WTC11 (cell line): ENCODE results near the gene LMTK2. TPM values are rescaled to one million over a fixed set of nuclear protein-coding genes. Genes with fewer than 3 reads are reported as not detected.

ENCODE experiments used
- ATAC-seq: fragments of 200-7000 bp; cut with Tn5 transposase; 2 replicates; pipeline ENCODE4 v1.10.0; 2021; ENCODE audit warnings: mild to moderate bottlenecking, moderate library complexity
- CTCF ChIA-PET: fragments of 300-600 bp; sonication (Branson Sonifier 250); formaldehyde crosslinking; loops from one replicate; lab custom pipeline; 2021; ENCODE audit warnings: antibody characterized with exemption; lab: Charles Lee
- POLR2A ChIA-PET: fragments of 350-600 bp; sonication (Branson Sonifier 250); formaldehyde crosslinking; loops from one replicate; lab custom pipeline; 2021; ENCODE audit warnings: antibody characterized with exemption; lab: Charles Lee
- DNase-seq: peaks from one replicate; pipeline ENCODE4 v3.0.0; 2021; ENCODE audit warnings: low spot score
- H3K27ac Mint-ChIP-seq: 2 replicates; pipeline ENCODE4 v1.8.0; 2021; ENCODE audit warnings: mixed read lengths
- H3K27me3 Mint-ChIP-seq: 2 replicates; pipeline ENCODE4 v1.8.0; 2021; ENCODE audit warnings: low read depth, mild to moderate bottlenecking, moderate library complexity, mixed read lengths
- H3K36me3 Mint-ChIP-seq: 2 replicates; pipeline ENCODE4 v1.8.0; 2021; ENCODE audit warnings: mixed read lengths
- H3K4me1 Mint-ChIP-seq: 2 replicates; pipeline ENCODE4 v1.8.0; 2022; ENCODE audit warnings: mixed read lengths
- H3K4me3 Mint-ChIP-seq: 2 replicates; pipeline ENCODE4 v1.8.0; 2021; ENCODE audit warnings: mild to moderate bottlenecking, moderate library complexity, mixed read lengths
- H3K9me3 Mint-ChIP-seq: 2 replicates; pipeline ENCODE4 v1.8.0; 2021; ENCODE audit warnings: mixed read lengths
- CREM ChIP-seq: sonication (generic); formaldehyde crosslinking; IDR thresholded peaks from 2 replicates; pipeline ENCODE4 v1.8.1; 2022; ENCODE audit warnings: mild to moderate bottlenecking, missing genetic modification reagents, moderate library complexity
- FOXJ3 ChIP-seq: sonication (generic); formaldehyde crosslinking; IDR thresholded peaks from 2 replicates; pipeline ENCODE4 v1.9.0; 2021; ENCODE audit warnings: missing genetic modification reagents, mild to moderate bottlenecking, borderline replicate concordance
- GABPB1 ChIP-seq: sonication (generic); formaldehyde crosslinking; IDR thresholded peaks from 2 replicates; pipeline ENCODE4 v1.8.1; 2023; ENCODE audit warnings: mild to moderate bottlenecking, missing genetic modification reagents
- GRHL2 ChIP-seq: fragments of 250-450 bp; sonication (Bioruptor Pico); IDR thresholded peaks from 2 replicates; pipeline ENCODE4 v1.8.0; 2022; ENCODE audit warnings: mild to moderate bottlenecking, moderate library complexity; ENCODE audit not compliant: insufficient replicate concordance, severe bottlenecking
- GTF2I ChIP-seq: fragments of 250-450 bp; sonication (Bioruptor Pico); conservative IDR thresholded peaks from 2 replicates; pipeline ENCODE4 v1.4.0; 2021; ENCODE audit warnings: mild to moderate bottlenecking
- HMGA2 ChIP-seq: fragments of 250-450 bp; sonication (Bioruptor Pico); IDR thresholded peaks from 2 replicates; pipeline ENCODE4 v1.4.0; 2021; ENCODE audit warnings: mild to moderate bottlenecking, moderate library complexity
- NR1H2 ChIP-seq: sonication (generic); formaldehyde crosslinking; IDR thresholded peaks from 2 replicates; pipeline ENCODE4 v1.9.0; 2021; ENCODE audit warnings: mild to moderate bottlenecking, moderate library complexity, missing genetic modification reagents
- NR2C2 ChIP-seq: sonication (generic); formaldehyde crosslinking; IDR thresholded peaks from 2 replicates; pipeline ENCODE4 v1.8.0; 2022; ENCODE audit warnings: mild to moderate bottlenecking, missing genetic modification reagents
- NR3C1 ChIP-seq: sonication (generic); formaldehyde crosslinking; conservative IDR thresholded peaks from 2 replicates; pipeline ENCODE4 v1.8.1; 2023; ENCODE audit warnings: low read depth, mild to moderate bottlenecking, missing genetic modification reagents
- PRRX2 ChIP-seq: fragments of 250-450 bp; sonication (Bioruptor Pico); IDR thresholded peaks from 2 replicates; pipeline ENCODE4 v1.8.0; 2021; ENCODE audit warnings: mild to moderate bottlenecking
- SP1 ChIP-seq: sonication (generic); formaldehyde crosslinking; conservative IDR thresholded peaks from 2 replicates; pipeline ENCODE4 v1.8.1; 2022; ENCODE audit warnings: missing genetic modification reagents
- TP53 ChIP-seq: sonication (generic); formaldehyde crosslinking; IDR thresholded peaks from 2 replicates; pipeline ENCODE4 v1.8.1; 2023; ENCODE audit warnings: mild to moderate bottlenecking, missing genetic modification reagents
- ZNF671 ChIP-seq: fragments of 250-450 bp; sonication (Bioruptor Pico); IDR thresholded peaks from 2 replicates; pipeline ENCODE4 v1.8.0; 2021; ENCODE audit warnings: mild to moderate bottlenecking
- total RNA-seq: library from RNA; stranded (reverse); gene quantifications from 3 replicates; pipeline ENCODE4 v1.2.3, GENCODE V29; 2021
- TF ChIP-seq, protein P1 (sequence below): fragments of 250-450 bp; sonication (Bioruptor Pico); IDR thresholded peaks from 2 replicates; pipeline ENCODE4 v1.8.0; 2021; ENCODE audit warnings: mild to moderate bottlenecking
- TF ChIP-seq, protein P2 (sequence below): sonication (generic); formaldehyde crosslinking; IDR thresholded peaks from 2 replicates; pipeline ENCODE4 v1.8.0; 2022; ENCODE audit warnings: missing genetic modification reagents
- TF ChIP-seq, protein P3 (sequence below): sonication (generic); formaldehyde crosslinking; conservative IDR thresholded peaks from 2 replicates; pipeline ENCODE4 v1.8.1; 2023; ENCODE audit warnings: mild to moderate bottlenecking, low read depth, missing genetic modification reagents, moderate library complexity
- TF ChIP-seq, protein P4 (sequence below): sonication (generic); formaldehyde crosslinking; IDR thresholded peaks from 2 replicates; pipeline ENCODE4 v1.8.0; 2022; ENCODE audit warnings: mild to moderate bottlenecking, missing genetic modification reagents
- TF ChIP-seq, protein P5 (sequence below): sonication (generic); formaldehyde crosslinking; conservative IDR thresholded peaks from 2 replicates; pipeline ENCODE4 v1.8.1; 2022; ENCODE audit warnings: mild to moderate bottlenecking, missing genetic modification reagents
- TF ChIP-seq, protein P6 (sequence below): sonication (generic); formaldehyde crosslinking; IDR thresholded peaks from 2 replicates; pipeline ENCODE4 v1.8.1; 2023; ENCODE audit warnings: mild to moderate bottlenecking, missing genetic modification reagents, borderline replicate concordance
- TF ChIP-seq, protein P7 (sequence below): sonication (generic); formaldehyde crosslinking; IDR thresholded peaks from 2 replicates; pipeline ENCODE4 v1.8.0; 2023; ENCODE audit warnings: mild to moderate bottlenecking, missing genetic modification reagents

LMTK2 gene
- total RNA-seq, 1 experiment from 2014 or later, result 24.3 TPM

DNA sequence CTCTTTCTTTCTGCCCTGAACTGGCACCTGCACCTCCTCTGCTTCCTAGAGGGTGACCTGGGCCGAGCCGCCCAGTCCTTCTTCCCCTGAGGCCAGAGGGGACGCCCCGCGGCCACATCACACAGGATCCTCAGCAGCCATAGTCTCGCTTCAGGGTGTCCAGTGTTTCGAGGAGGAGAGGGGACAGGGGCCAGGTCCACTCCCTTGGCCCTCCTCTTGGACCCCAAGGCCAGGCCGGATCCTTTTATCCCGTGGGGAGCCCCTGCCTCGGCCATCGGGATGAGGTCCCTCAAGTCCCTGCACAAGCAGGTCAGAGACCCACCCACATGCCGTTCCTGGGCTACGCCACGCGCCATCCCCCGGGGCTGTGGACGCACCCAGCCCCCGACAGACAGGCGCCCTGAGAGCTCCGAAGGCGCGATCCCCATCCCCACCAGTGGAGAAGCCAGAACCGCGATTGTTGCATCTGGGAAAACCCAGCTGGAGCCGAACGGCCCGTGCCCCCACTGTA is 108.2 kb downstream of the LMTK2 start:
- Mint-ChIP-seq H3K36me3 (no peaks in the 10 kb centered on the region), H3K4me1 (peaks cover 9% of the 10 kb centered on the region), H3K9me3 (no peaks in the 10 kb centered on the region), H3K4me3 (no peak overlapping the region), H3K27me3 (no peaks in the 10 kb centered on the region), H3K27ac (no peak overlapping the region)
- no peak for ATAC-seq
- TF ChIP-seq ZNF671 (CRISPR knock-in tag), result no peak
- TF ChIP-seq, protein P1, sequence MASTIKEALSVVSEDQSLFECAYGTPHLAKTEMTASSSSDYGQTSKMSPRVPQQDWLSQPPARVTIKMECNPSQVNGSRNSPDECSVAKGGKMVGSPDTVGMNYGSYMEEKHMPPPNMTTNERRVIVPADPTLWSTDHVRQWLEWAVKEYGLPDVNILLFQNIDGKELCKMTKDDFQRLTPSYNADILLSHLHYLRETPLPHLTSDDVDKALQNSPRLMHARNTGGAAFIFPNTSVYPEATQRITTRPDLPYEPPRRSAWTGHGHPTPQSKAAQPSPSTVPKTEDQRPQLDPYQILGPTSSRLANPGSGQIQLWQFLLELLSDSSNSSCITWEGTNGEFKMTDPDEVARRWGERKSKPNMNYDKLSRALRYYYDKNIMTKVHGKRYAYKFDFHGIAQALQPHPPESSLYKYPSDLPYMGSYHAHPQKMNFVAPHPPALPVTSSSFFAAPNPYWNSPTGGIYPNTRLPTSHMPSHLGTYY (CRISPR knock-in tag), result no peak
- TF ChIP-seq GABPB1, result no peak
- no peak for TF ChIP-seq TP53 (CRISPR knock-in tag)
- TF ChIP-seq HMGA2 (CRISPR knock-in tag), result no peak
- no peak for TF ChIP-seq CREM (CRISPR knock-in tag)
- TF ChIP-seq, protein P2, sequence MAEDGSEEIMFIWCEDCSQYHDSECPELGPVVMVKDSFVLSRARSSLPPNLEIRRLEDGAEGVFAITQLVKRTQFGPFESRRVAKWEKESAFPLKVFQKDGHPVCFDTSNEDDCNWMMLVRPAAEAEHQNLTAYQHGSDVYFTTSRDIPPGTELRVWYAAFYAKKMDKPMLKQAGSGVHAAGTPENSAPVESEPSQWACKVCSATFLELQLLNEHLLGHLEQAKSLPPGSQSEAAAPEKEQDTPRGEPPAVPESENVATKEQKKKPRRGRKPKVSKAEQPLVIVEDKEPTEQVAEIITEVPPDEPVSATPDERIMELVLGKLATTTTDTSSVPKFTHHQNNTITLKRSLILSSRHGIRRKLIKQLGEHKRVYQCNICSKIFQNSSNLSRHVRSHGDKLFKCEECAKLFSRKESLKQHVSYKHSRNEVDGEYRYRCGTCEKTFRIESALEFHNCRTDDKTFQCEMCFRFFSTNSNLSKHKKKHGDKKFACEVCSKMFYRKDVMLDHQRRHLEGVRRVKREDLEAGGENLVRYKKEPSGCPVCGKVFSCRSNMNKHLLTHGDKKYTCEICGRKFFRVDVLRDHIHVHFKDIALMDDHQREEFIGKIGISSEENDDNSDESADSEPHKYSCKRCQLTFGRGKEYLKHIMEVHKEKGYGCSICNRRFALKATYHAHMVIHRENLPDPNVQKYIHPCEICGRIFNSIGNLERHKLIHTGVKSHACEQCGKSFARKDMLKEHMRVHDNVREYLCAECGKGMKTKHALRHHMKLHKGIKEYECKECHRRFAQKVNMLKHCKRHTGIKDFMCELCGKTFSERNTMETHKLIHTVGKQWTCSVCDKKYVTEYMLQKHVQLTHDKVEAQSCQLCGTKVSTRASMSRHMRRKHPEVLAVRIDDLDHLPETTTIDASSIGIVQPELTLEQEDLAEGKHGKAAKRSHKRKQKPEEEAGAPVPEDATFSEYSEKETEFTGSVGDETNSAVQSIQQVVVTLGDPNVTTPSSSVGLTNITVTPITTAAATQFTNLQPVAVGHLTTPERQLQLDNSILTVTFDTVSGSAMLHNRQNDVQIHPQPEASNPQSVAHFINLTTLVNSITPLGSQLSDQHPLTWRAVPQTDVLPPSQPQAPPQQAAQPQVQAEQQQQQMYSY (CRISPR knock-in tag), result no peak
- no peak for TF ChIP-seq NR3C1
- TF ChIP-seq, protein P3, sequence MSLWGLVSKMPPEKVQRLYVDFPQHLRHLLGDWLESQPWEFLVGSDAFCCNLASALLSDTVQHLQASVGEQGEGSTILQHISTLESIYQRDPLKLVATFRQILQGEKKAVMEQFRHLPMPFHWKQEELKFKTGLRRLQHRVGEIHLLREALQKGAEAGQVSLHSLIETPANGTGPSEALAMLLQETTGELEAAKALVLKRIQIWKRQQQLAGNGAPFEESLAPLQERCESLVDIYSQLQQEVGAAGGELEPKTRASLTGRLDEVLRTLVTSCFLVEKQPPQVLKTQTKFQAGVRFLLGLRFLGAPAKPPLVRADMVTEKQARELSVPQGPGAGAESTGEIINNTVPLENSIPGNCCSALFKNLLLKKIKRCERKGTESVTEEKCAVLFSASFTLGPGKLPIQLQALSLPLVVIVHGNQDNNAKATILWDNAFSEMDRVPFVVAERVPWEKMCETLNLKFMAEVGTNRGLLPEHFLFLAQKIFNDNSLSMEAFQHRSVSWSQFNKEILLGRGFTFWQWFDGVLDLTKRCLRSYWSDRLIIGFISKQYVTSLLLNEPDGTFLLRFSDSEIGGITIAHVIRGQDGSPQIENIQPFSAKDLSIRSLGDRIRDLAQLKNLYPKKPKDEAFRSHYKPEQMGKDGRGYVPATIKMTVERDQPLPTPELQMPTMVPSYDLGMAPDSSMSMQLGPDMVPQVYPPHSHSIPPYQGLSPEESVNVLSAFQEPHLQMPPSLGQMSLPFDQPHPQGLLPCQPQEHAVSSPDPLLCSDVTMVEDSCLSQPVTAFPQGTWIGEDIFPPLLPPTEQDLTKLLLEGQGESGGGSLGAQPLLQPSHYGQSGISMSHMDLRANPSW (CRISPR knock-in tag), result no peak
- no peak for TF ChIP-seq NR1H2 (CRISPR knock-in tag)
- TF ChIP-seq, protein P4, sequence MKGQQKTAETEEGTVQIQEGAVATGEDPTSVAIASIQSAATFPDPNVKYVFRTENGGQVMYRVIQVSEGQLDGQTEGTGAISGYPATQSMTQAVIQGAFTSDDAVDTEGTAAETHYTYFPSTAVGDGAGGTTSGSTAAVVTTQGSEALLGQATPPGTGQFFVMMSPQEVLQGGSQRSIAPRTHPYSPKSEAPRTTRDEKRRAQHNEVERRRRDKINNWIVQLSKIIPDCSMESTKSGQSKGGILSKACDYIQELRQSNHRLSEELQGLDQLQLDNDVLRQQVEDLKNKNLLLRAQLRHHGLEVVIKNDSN (CRISPR knock-in tag), result no peak
- TF ChIP-seq GRHL2 (CRISPR knock-in tag), result no peak
- no peak for TF ChIP-seq GTF2I
- TF ChIP-seq FOXJ3, result no peak
- TF ChIP-seq, protein P5, sequence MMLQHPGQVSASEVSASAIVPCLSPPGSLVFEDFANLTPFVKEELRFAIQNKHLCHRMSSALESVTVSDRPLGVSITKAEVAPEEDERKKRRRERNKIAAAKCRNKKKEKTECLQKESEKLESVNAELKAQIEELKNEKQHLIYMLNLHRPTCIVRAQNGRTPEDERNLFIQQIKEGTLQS, result no peak
- no peak for TF ChIP-seq PRRX2 (CRISPR knock-in tag)
- no peak for TF ChIP-seq NR2C2 (CRISPR knock-in tag)
- TF ChIP-seq, protein P6, sequence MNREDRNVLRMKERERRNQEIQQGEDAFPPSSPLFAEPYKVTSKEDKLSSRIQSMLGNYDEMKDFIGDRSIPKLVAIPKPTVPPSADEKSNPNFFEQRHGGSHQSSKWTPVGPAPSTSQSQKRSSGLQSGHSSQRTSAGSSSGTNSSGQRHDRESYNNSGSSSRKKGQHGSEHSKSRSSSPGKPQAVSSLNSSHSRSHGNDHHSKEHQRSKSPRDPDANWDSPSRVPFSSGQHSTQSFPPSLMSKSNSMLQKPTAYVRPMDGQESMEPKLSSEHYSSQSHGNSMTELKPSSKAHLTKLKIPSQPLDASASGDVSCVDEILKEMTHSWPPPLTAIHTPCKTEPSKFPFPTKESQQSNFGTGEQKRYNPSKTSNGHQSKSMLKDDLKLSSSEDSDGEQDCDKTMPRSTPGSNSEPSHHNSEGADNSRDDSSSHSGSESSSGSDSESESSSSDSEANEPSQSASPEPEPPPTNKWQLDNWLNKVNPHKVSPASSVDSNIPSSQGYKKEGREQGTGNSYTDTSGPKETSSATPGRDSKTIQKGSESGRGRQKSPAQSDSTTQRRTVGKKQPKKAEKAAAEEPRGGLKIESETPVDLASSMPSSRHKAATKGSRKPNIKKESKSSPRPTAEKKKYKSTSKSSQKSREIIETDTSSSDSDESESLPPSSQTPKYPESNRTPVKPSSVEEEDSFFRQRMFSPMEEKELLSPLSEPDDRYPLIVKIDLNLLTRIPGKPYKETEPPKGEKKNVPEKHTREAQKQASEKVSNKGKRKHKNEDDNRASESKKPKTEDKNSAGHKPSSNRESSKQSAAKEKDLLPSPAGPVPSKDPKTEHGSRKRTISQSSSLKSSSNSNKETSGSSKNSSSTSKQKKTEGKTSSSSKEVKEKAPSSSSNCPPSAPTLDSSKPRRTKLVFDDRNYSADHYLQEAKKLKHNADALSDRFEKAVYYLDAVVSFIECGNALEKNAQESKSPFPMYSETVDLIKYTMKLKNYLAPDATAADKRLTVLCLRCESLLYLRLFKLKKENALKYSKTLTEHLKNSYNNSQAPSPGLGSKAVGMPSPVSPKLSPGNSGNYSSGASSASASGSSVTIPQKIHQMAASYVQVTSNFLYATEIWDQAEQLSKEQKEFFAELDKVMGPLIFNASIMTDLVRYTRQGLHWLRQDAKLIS (CRISPR knock-in tag), result no peak
- TF ChIP-seq, protein P7, sequence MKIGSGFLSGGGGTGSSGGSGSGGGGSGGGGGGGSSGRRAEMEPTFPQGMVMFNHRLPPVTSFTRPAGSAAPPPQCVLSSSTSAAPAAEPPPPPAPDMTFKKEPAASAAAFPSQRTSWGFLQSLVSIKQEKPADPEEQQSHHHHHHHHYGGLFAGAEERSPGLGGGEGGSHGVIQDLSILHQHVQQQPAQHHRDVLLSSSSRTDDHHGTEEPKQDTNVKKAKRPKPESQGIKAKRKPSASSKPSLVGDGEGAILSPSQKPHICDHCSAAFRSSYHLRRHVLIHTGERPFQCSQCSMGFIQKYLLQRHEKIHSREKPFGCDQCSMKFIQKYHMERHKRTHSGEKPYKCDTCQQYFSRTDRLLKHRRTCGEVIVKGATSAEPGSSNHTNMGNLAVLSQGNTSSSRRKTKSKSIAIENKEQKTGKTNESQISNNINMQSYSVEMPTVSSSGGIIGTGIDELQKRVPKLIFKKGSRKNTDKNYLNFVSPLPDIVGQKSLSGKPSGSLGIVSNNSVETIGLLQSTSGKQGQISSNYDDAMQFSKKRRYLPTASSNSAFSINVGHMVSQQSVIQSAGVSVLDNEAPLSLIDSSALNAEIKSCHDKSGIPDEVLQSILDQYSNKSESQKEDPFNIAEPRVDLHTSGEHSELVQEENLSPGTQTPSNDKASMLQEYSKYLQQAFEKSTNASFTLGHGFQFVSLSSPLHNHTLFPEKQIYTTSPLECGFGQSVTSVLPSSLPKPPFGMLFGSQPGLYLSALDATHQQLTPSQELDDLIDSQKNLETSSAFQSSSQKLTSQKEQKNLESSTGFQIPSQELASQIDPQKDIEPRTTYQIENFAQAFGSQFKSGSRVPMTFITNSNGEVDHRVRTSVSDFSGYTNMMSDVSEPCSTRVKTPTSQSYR (CRISPR knock-in tag), result no peak
- no peak for TF ChIP-seq SP1 (CRISPR knock-in tag)
- ChIA-PET POLR2A (no interaction called here), CTCF (interaction anchor here (0.8 kb wide), 1 partner anchor 35 kb away, joined by 3 read pairs; no protein-coding TSS in a partner anchor)
- DNase-seq, result no peak
